GM04504 (cell line): ENCODE measurements around the gene GLB1L3.

Experiments
- DNase-seq: peaks from one replicate; pipeline ENCODE4 v3.0.0-alpha.2; 2012; ENCODE audit warnings: low read depth

GLB1L3 gene, protein sequence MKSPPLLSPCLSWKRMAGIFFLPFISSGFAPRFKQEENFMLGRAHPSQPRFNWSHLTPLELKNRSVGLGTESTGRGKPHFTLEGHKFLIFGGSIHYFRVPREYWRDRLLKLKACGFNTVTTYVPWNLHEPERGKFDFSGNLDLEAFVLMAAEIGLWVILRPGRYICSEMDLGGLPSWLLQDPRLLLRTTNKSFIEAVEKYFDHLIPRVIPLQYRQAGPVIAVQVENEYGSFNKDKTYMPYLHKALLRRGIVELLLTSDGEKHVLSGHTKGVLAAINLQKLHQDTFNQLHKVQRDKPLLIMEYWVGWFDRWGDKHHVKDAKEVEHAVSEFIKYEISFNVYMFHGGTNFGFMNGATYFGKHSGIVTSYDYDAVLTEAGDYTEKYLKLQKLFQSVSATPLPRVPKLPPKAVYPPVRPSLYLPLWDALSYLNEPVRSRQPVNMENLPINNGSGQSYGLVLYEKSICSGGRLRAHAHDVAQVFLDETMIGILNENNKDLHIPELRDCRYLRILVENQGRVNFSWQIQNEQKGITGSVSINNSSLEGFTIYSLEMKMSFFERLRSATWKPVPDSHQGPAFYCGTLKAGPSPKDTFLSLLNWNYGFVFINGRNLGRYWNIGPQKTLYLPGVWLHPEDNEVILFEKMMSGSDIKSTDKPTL

DNA sequence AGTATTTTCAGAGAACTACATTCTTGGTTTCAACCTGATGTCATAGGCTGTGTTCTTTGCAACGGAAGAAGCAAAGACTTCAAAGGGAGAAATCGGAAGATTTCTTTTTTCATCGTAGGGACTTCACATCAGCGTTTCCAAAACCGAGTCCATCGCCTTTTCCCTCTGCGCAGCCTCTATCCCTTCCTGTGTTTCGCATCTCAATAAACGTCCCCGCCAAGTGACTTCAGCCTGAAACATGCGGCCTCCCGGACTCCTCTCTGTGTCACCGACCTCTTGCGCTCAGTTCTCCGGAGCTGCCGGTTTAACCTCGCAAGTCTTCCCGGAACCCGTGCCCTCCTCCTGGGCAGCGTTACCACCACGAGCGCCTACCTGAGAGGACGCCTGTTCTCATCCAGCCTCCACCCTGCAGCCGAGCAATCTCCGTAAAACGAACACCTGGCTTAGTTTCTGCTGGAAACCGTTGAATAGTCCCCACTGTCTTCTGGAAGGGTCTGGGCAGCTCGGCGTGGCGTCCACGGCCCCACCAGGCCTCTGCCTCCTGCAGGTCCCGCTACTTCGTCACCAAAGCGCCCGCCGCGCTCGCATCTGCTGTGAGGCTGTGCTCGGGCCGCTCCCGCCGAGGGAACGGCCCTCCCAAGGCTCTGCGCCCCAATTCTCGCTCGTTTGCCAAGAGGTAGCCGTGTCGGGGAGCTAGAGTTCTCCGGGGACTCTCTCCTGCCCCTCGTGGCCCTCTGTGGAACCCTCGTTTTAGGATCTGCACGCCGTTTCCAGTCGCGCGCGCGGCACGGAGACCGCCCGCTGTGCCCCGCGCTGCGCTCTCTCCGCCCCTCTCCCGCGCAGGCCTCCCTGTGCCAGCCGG lies at the start of gene GLB1L3:
Gene GLB1L3 (plus strand): TSS at position 846 of the 862 bp plus-strand sequence. CDS start 362 bp downstream, outside the sequence.
- no peak for DNase-seq

DNA sequence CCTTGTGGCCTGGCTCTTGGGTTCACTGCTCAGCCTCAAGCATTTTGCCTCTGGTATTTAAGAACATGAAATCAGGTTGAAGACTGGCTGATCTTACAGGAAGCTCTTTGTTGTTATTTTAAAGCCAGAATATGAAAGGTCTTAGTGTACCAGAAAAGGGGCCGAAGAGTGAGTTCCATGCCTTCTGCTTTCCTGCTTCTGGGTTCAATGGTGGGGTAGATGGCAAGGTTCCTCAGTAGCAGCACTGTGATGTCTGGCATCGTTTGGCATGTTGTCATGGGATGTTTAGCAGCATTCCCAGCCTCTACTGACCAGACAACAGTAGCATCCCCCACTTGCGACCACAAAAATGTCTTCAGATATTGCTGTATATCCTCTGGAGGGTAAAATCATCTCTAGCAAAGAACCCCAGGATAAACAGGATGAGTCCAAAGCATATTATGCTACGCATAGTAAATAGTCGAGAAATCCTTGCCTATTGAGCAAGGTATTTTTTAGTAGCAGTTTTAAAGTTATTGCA lies 49.3 kb upstream of the GLB1L3 start:
- no peak for DNase-seq

DNA sequence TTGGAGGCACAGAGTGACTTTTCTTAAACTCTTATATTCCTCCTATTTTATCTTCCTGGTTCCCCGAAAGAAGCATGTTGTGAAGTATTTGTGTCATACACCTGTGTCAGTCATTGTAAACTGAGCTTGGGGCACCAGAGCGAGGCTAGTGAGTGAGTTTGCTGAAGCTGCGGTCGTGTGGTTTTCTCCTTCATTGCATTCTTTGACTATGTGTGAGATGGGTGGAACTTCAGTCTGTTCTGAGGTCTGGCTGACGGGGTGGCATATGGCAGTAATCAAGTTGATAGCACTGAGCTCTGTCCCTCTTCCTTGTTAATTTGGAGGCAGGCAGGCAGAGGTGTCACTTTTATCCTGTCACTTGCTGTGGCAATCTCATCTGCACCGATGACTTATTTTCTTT lies 47.6 kb upstream of the GLB1L3 start:
- DNase-seq, result peak; percentile 75

DNA sequence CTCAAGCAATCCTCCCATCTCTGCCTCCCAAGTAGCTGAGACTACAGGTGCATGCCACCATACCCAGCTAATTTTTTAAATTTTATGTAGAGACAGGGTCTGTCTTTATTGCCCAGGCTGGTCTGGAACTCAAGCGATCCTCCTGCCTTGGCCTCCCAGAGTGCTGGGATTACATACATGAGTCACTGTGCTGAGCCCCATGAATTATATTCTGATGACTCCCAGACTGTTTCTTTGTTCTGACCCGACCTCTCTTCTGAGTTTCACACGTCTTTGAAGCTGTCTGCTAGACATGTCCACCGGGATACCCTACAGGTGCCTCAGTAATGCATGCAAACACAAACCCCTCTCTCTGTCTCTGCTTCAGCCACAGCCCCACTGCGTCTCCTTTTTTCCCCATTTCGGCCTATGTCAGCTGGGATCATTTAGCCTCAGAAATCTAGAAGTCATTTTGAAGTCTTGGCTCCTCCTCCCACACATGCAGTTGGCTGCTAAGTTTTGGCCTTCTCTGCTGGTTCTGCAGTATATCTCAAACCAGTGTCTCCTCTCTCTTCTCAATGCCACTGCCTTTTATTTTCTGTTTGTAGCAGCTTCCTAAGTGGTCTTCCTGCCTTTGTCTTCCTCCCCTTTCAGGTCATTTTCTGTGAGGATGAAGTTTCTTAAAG lies 46.9 kb upstream of the GLB1L3 start:
- no peak for DNase-seq

DNA sequence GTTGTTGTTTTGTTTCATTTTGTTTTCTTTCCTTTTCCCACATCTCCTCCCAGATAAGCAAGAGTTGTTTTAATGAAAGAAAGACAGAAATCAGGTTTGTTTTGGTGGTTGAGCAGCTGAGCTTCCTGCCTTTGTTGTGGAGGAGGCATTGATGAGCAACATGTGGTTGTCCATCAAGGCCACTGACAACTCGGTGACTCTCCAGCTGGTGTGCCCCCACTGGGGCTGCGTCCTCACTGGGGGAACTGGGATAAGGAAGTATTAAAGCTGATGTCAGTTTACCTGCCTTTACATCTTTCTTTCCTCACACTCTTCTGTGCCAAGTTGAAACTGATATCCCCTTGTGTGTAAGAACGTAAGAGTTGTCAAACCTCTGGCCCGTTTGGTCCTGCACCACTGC lies 45.8 kb upstream of the GLB1L3 start:
- no peak for DNase-seq

DNA sequence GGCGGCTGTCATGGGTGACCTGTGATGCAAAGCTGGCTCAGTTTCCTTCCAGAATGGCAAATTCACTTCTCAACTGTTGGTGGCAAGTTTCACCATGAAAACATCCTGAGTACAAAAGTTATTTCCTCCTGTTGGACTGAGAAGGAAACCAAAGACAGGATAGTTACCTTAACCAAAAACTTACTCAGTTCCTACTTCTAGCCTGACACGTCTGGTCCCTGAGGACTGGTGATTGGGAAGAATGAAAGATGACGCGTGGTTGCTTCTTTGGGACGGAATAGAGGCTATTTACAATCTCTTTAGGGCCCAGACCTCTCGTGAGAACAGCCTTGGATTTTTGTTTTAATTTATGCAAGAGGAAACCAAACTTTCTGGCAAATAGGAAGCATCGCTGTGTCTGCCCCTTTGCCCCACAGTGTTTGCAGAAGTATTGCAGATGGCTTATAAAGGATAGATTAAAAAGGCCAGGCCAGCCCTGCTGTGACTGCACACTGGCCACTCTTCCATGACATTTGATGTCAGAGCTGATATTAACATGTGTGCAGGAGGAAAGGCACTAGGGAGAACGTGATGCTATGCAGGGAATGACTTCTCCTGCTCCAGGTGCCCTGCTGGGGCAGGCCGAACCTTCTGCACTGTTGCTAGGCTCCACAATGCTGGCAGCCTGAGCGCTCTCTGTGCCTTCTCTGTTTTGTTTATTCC lies 44.1 kb upstream of the GLB1L3 start:
- no peak for DNase-seq

DNA sequence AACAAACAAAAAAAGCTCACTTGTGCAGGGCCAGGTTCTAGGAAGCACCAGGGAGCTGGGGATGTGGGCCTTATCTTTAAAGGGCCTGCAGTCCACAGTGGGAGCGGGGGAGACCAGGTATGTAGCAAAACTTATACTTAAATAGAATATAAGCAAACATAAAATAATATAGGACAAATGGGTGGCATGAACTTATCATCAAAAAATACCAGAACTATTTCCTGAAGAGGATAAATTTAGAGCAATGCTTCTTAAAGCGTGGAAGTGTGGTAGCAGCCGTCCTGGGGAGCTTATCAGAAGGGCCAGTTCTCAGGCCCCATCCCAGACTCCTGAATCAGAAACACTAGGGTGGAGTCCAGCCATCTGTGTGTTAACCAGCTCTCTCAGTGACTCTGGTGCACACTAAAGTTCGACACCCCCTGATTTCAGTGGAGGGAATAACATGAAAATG lies 42.4 kb upstream of the GLB1L3 start:
- DNase-seq, result no peak

DNA sequence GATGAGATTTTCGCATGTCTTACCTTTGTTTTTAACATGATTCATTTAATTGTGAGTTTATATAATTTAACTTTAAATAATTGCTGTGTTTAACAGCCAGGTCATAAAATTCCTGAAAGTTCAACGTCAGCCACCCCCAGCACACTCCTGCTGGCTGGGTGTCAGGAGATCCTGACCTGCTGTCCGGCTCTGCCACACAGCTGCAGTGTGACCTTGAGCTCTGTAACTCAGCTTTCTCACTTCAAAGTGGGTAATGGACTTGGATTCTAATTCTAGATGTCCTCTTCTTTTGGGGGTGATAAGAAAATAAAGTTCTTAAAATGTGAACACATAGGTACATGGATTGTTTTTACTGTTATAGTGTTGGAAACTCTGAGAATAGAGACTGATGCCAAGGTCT lies 40.8 kb upstream of the GLB1L3 start:
- no peak for DNase-seq

DNA sequence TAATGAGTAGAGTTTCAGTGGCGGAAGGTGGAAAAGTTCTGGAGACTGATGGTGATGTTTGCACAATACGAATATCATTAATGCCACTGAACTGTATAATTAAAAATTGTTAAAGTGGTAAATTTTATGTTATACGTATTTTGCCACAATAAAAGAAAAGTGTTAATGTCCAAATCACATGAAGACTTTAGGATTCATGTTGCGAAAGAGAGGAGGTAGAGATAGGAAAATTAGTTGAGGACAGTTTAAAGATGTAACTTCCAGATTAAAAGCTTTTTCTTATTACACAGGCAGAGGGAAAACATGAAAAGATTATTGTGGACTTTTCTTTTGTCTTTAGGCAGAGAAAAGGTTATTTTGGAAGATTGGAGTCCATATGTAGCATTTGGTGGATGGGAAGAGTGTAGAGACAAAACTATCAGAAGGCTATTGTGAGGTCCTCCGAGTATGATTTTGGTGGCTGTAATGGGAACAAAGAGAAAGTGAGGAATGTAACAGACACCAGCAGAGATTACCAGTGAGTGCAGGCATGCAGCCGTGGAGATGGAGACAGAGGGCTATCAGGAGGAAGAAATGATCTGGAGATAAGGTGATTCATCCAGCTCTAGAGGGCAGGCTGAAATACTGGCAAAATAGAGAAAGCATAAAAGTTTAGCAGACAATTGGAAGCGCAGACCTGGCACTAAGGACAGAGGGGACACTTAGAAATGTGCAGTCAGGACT lies 39.2 kb upstream of the GLB1L3 start:
- DNase-seq, result no peak

DNA sequence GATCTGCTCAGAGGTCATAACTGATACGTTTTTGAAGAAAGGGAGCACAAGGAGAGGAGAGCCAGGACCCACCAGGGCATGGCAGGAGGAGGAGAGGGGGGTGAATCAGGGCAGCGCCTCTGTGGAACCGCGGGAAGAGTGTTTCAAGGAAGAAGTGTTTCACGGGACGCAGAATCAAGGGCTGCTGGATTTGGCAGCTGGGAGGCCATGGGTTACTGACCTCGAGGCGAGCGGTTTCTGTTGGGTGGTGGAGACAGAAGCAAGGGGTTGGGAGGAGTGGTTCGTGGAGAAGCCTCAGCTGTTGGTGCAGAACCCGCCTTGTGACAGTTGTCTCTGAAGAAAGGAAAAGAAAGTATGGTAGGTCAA lies 38.6 kb upstream of the GLB1L3 start:
- no peak for DNase-seq

DNA sequence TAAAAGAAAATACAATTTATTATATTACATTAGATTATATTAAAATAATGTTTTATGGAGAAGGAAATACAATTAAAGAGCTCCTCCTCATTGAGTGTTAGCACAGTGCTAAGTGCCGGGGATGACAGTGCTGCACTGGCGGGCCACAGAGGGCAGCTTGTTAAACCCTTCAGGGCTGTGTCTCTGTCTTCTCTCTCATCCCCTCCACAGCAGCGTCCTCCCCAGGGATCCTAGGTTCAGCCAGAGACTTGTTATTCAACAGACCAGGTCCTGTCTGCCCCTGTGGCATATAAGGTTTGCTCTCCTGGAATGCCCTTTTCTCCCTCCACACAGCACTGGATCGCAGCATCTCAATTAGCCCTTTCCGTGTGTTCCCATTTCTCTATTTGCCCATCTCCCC lies 37.2 kb upstream of the GLB1L3 start:
- no peak for DNase-seq

DNA sequence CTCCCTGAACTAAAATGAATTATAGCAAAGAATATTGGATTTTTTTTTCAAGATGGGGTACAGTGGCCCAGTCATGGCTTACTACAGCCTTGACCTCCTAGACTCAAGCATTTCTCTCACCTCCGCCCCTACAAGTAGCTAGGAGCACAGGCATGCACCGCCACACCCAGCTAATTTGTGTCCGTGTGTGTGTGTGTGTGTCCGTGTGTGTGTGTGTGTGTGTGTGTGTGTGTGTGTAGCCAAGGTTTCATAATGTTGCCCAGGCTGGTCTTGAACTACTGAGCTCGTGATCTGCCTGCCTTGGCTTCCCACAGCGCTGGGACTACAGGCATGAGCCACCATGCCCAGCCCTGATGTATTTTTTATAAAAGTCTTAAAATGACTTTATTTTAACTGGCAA lies 35.6 kb upstream of the GLB1L3 start:
- no peak for DNase-seq

DNA sequence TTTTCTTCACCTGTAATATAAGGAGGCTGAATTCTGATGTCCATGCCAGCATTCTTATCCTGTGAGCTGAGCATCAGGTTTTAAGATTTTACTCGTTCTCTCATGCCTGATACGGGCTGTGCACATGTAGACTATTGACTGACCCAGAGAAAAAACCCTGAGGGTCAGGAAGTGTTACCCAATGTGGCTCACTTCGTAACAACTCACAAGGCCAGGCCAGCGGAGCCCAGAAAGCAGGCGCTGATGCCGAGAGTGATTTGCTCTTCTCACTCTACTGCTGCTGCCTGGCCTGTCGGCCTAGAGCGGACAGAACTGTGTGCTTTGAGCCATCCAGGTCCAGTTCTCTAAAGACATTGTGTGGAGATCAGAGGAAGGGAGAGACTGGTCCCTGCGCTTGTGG lies 33.8 kb upstream of the GLB1L3 start:
- no peak for DNase-seq

DNA sequence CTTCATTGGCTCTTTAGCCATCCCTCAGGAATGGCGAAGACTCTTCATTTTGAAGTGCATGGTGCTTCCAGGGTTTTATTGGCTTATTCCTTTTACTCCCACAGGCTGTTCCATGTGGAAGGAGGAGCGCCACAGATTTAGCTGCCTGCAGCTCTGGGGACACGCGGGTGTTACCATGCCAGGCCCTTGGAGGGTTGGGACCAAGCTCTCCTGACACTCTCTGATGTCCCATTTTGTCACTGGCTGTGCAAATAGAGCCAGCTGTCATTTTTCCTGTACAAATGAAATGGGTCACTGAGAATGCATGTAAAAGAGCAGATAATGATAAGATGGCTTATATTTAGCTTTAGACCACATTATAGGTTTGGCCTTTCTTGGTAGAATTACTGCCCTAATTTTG lies 32.3 kb upstream of the GLB1L3 start:
- no peak for DNase-seq

DNA sequence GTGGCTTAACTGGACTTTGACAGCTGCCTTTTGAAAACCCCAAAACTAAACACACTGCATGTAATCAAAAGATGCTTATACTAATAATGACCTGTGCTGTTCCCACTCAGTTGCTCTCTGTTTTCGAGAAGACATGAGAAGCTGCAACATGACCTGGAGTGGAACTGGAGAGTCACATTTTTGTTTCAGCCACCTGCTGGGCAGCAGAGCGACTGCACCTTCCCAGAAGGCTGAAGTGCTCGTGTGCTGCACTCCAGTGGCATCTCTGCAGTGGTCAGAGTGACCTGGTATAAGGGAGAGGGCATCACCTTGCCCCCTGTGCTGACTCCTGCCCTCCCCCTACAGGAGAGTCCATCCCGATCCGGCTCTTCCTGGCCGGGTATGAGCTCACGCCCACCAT lies 31.6 kb upstream of the GLB1L3 start:
- no peak for DNase-seq

DNA sequence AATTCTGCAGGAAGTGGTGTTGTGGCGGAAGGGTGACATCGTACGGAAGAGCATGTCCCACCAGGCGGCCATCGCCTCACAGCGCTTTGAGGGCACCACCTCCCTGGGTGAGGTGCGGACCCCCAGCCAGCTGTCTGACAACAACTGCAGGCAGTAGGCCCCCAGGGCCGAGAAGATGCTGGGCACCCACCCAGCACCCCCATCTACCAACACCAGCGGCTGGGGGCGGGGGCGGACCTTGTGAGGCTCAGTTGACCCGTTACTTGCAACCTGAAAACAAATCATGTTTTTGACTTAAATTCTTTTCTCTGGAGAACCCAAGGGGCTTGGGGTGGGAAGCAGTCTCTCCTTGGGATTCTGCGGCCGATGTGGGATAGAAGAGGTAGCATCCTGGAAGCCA lies 30.7 kb upstream of the GLB1L3 start:
- no peak for DNase-seq

DNA sequence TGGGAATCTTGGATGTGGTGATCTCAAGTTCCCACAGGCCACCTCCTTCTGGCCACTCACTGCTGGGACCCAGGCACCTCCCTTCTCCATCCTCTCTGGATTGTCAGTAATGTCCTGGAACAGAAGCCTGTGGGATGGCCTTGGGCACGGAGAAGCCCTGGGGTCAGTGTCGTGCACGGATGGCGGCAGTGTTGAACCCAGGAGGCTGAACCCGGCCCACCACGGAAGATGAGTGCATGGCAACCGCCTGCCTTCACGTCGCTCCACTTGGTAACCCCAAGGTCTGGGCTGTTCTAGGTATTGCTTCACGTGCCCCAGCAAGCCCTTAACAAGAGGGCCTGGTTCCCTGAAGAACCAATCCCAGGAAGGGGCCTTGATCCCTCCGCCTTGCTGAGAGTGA lies 30.1 kb upstream of the GLB1L3 start:
- DNase-seq, result no peak

DNA sequence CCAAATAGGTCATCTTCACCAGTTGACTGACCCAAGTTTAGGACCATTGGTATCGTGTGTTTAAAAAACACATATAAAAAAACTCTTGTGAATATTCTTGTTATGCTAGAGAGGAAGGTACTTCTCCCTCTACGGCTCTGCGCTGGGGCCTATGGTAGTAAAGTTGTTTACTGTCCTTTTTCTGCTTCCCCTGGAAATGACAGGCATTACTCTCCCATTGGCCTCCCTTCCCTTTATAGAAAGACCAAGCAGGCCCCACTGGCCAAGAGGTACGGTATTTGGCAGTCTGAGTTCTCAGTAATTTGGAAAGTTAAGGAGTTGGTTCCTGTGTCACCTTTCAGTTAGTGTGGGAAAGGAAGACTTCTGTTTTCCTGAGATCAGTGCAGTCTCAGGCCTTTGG lies 29.5 kb upstream of the GLB1L3 start:
- no peak for DNase-seq

DNA sequence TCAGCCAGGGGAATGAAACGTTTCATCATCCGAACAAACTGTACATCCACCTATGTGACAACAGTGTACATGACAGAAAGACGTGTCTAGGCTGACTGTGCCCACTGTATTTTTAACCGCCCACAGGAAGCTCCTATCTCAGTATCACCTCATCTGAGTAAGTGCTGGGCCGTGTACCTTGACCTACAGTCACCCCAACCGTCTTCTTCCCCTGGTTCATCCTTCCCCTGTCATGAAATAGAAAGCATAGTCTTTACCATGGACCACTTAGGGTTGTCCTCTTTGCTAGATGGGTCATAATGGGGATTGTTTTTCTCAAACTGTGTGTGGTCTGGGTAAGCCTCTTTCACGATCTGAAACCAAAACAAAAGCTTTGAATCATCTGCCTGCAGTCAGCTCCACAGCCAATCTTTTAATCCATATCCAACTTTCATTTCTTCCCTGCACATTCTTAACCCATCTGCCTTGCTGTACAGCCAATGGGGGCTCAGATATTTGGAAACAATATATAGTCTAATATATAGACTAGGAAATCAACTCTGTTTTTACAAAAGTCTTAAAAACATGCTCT lies 27.2 kb upstream of the GLB1L3 start:
- no peak for DNase-seq

DNA sequence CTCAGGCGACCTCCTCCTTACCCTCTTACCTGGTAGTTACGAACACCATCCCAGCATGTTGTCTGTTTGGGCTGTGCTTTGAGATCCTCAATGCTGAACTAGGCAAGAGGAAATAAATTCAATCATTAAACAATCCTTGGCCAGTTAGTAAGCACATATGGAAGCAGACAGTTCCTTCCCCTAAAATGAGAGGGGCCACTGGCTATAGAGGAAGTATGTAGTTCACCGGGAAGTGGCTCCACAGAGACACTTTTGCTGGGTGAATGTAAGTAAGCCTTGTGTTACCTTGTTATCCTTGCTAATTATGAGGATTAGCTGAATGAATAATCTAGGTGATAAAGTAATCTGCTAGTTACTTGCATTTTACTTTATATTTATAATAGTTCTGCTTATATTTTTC lies 25.9 kb upstream of the GLB1L3 start:
- no peak for DNase-seq
